Measurements from ENCODE around the gene CHP2. TPM values are rescaled to one million over a fixed set of nuclear protein-coding genes. Genes with fewer than 3 reads are reported as not detected.

The CHP2 gene
- total and polyA plus RNA-seq, 2 of the 13 experiments (the other 11 are each of a cell fraction or from before 2014, with no cell fraction given): not detected

GRCh38 chr16:23710504-23710903 is 44.3 kb upstream of the CHP2 start:
- H3K9ac ChIP-seq (ENCODE audit: insufficient read depth, low read depth, low read length): no peak overlapping the region
- H4K20me1 ChIP-seq (ENCODE audit: insufficient read depth, low read length): no peaks in the 10 kb centered on the region
- H3K4me3 ChIP-seq (replicated peaks in 1 of 3; ENCODE audit: insufficient read depth in 1 of 3, low read depth in 2 of 3, low read length in 3 of 3): no peak overlapping the region
- H2AFZ ChIP-seq (ENCODE audit: low read length): no peak overlapping the region
- CTCF ChIA-PET (ENCODE audit: low intra/inter-chr PET ratio, low total read pairs): no interaction called here
- ATAC-seq (no peak), DNase-seq (ENCODE audit: low spot score) (no peak), FAIRE-seq (no peak)
- TF ChIP-seq RNF2 (conservative IDR thresholded peaks at IDR 0.05; ENCODE audit: low read depth): no peak
- TF ChIP-seq THAP11 (CRISPR knock-in tag; IDR thresholded peaks at IDR 0.05): no peak
- peak; percentile 56 for TF ChIP-seq ZNF629 (CRISPR knock-in tag; conservative IDR thresholded peaks at IDR 0.05)
- TF ChIP-seq CREB1 (IDR thresholded peaks at IDR 0.05): peak; percentile 63
- no peak for TF ChIP-seq CREB1 (CRISPR knock-in tag; IDR thresholded peaks at IDR 0.05)
- 51% methylated on average over 3 of the region's 3 CpGs for WGBS (ENCODE audit: low lambda C conversion rate)
- peaks cover 19% of the 10 kb centered on the region for H3K9me3 ChIP-seq (ENCODE audit: low read length)
- intact Hi-C loops (cut with micrococcal nuclease; ENCODE audit: unreplicated experiment): no loop called here
- in situ Hi-C loops (cut with HindIII; ENCODE audit: extremely low pct_ligation_motif_present, low pct_unique_long_range_greater_than_20kb): loop anchor here (10.0 kb wide), 1 partner anchor 64 kb away; no protein-coding TSS in a partner anchor
- no peak overlapping the region for H3K27ac ChIP-seq (ENCODE audit: extremely low read length, insufficient read depth, low read length)
- peaks cover 12% of the 10 kb centered on the region for H3K4me1 ChIP-seq (ENCODE audit: insufficient read depth, low read length)
- peaks cover 3% of the 10 kb centered on the region in 2 experiments; a peak in 1 of 5 replicates for H3K27me3 ChIP-seq (ENCODE audit: control insufficient read depth in 1 of 2, insufficient read depth in 2 of 2, low read length in 2 of 2)
- H3K36me3 ChIP-seq (replicated peaks in 1 of 2; ENCODE audit: control insufficient read depth in 1 of 2, insufficient read depth in 2 of 2, low read length in 2 of 2): no peaks in the 10 kb centered on the region
- POLR2A ChIA-PET: no interaction called here
- H3K79me2 ChIP-seq (ENCODE audit: insufficient read depth, low read length): no peaks in the 10 kb centered on the region
- no peak overlapping the region for H3K4me2 ChIP-seq (ENCODE audit: low read depth, low read length)
- no TSS peak for BruUV-seq (replicated peaks)

GRCh38 chr16:23711785-23712184 is 43.0 kb upstream of the CHP2 start:
- H3K79me2 ChIP-seq (ENCODE audit: insufficient read depth, low read length): no peaks in the 10 kb centered on the region
- no peak overlapping the region for H3K9ac ChIP-seq (ENCODE audit: insufficient read depth, low read depth, low read length)
- POLR2A ChIA-PET: no interaction called here
- H3K27me3 ChIP-seq (ENCODE audit: control insufficient read depth in 1 of 2, insufficient read depth in 2 of 2, low read length in 2 of 2): peaks cover 3% of the 10 kb centered on the region in 2 experiments; a peak in 1 of 5 replicates
- no peak for ATAC-seq
- in situ Hi-C loops (cut with HindIII; ENCODE audit: extremely low pct_ligation_motif_present, low pct_unique_long_range_greater_than_20kb): loop anchor here (10.0 kb wide), 1 partner anchor 63 kb away; no protein-coding TSS in a partner anchor
- DNase-seq (ENCODE audit: low spot score): no peak
- H3K9me3 ChIP-seq (ENCODE audit: low read length): peaks cover 19% of the 10 kb centered on the region
- WGBS (ENCODE audit: low lambda C conversion rate): 47% methylated on average over 4 of the region's 4 CpGs
- no TSS peak for BruUV-seq (replicated peaks)
- no peak overlapping the region for H3K4me3 ChIP-seq (replicated peaks in 1 of 3; ENCODE audit: insufficient read depth in 1 of 3, low read depth in 2 of 3, low read length in 3 of 3)
- CTCF ChIA-PET (ENCODE audit: low intra/inter-chr PET ratio, low total read pairs): no interaction called here
- H3K4me1 ChIP-seq (ENCODE audit: insufficient read depth, low read length): peaks cover 11% of the 10 kb centered on the region
- H2AFZ ChIP-seq (ENCODE audit: low read length): no peak overlapping the region
- no peak overlapping the region for H3K4me2 ChIP-seq (ENCODE audit: low read depth, low read length)
- H3K27ac ChIP-seq (ENCODE audit: extremely low read length, insufficient read depth, low read length): no peak overlapping the region
- intact Hi-C loops (cut with micrococcal nuclease; ENCODE audit: unreplicated experiment): no loop called here
- FAIRE-seq: no peak
- H4K20me1 ChIP-seq (ENCODE audit: insufficient read depth, low read length): no peaks in the 10 kb centered on the region
- no peaks in the 10 kb centered on the region for H3K36me3 ChIP-seq (replicated peaks in 1 of 2; ENCODE audit: control insufficient read depth in 1 of 2, insufficient read depth in 2 of 2, low read length in 2 of 2)
- TF ChIP-seq ZNF558 (CRISPR knock-in tag; IDR thresholded peaks at IDR 0.05; ENCODE audit: borderline replicate concordance) (no peak), MXD3 (CRISPR knock-in tag; IDR thresholded peaks at IDR 0.05) (0 out of 2 replicates have a peak, but pooled peaks have one; percentile 35), ZSCAN25 (CRISPR knock-in tag; IDR thresholded peaks at IDR 0.05) (0 out of 2 replicates have a peak, but pooled peaks have one; percentile 35), FOXC1 (CRISPR knock-in tag; IDR thresholded peaks at IDR 0.05; ENCODE audit: borderline replicate concordance) (no peak), ZBTB14 (CRISPR knock-in tag; IDR thresholded peaks at IDR 0.05) (no peak), SRSF4 (IDR thresholded peaks at IDR 0.05; ENCODE audit: low read depth, low read length, poor library complexity, severe bottlenecking) (no peak), HNF4G (IDR thresholded peaks at IDR 0.05; ENCODE audit: borderline replicate concordance, low read depth, low read length) (no peak), HNF4G (CRISPR knock-in tag; IDR thresholded peaks at IDR 0.05; ENCODE audit: borderline replicate concordance, low read depth) (no peak), MED8 (CRISPR knock-in tag; IDR thresholded peaks at IDR 0.05; ENCODE audit: insufficient replicate concordance) (peak; percentile 26), ZSCAN9 (CRISPR knock-in tag; IDR thresholded peaks at IDR 0.05; ENCODE audit: borderline replicate concordance) (no peak), ZXDC (CRISPR knock-in tag; IDR thresholded peaks at IDR 0.05) (no peak)

All from HepG2 (cell line).